ENCODE results near the gene ATP11A.

The ATP11A gene

GRCh38 chr13:112740502-112741131 is 50.8 kb downstream of the ATP11A start:
- TF ChIP-seq CTCF (conservative IDR thresholded peaks at IDR 0.05; ENCODE audit: low read depth, low read length): no peak
- DNase-seq (ENCODE audit: low read depth): no peak
- H3K4me3 ChIP-seq (ENCODE audit: low read length): no peak overlapping the region

DNA sequence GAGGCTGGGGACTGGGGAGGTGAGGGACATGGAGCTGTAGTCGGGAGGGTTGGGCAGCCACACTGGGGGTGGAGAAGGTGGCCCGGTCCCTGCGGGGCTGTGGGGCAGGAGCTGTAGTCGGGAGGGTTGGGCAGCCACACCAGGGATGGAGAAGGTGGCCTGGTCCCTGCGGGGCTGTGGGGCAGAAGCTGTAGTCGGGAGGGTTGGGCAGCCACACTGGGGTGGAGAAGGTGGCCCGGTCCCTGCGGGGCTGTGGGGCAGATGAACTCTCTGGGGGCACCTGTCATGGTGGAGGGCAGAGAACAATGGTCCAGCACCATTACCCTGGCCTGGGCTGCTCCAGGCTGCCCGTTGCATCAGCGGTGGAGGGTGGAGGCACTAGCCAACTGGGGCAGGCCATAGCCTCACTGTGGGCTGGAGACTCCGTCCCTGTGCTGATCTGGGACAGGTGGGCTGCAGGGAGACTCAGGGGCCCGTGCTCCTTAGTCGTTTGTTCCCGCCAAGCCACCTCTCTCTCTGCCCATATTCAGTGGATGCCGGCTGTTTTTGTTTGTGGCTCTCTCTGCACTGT is 51.4 kb downstream of the ATP11A start:
- DNase-seq (ENCODE audit: low read depth): no peak
- no peak overlapping the region for H3K4me3 ChIP-seq (ENCODE audit: low read length)
- TF ChIP-seq CTCF (conservative IDR thresholded peaks at IDR 0.05; ENCODE audit: low read depth, low read length): no peak

DNA sequence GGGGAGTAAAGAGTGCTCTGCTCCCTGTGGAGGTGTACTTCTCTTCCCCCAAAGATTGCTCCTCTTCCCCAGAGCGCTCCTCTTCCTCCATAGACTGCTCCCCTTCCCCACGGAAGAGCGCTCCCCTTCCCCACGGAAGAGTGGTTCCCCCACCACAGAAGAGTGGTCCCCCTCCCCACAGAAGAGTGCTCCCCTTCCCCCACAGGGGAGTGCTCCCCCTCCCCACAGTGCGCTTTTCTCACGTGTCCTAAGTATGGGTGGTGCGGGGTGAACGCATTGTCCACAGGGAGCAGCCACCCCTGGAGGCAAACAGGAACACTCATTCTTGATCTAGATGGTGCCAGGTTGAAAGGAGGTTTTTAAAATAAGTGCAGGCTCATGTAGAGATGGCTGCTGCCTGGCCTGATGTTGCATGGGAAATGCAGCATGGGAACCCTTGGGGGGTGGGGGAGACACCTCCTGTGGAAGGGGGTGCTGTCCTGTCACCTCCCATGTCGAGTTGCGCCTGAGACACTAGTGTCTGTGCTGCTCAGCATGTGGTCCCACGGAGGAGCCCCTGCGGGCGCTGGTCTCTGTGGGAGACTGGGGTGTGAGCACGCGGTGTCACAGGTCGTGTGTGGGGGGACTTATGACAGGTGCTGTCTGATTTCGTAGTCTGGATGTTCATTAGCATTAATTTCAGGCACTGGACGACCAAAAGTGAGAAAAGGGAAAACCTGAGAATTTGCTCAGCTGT is 52.2 kb downstream of the ATP11A start:
- no peak overlapping the region for H3K4me3 ChIP-seq (ENCODE audit: low read length)
- TF ChIP-seq CTCF (conservative IDR thresholded peaks at IDR 0.05; ENCODE audit: low read depth, low read length): no peak
- DNase-seq (ENCODE audit: low read depth): no peak

GRCh38 chr13:112742583-112742982 is 52.7 kb downstream of the ATP11A start:
- no peak for TF ChIP-seq CTCF (conservative IDR thresholded peaks at IDR 0.05; ENCODE audit: low read depth, low read length)
- no peak for DNase-seq (ENCODE audit: low read depth)

DNA sequence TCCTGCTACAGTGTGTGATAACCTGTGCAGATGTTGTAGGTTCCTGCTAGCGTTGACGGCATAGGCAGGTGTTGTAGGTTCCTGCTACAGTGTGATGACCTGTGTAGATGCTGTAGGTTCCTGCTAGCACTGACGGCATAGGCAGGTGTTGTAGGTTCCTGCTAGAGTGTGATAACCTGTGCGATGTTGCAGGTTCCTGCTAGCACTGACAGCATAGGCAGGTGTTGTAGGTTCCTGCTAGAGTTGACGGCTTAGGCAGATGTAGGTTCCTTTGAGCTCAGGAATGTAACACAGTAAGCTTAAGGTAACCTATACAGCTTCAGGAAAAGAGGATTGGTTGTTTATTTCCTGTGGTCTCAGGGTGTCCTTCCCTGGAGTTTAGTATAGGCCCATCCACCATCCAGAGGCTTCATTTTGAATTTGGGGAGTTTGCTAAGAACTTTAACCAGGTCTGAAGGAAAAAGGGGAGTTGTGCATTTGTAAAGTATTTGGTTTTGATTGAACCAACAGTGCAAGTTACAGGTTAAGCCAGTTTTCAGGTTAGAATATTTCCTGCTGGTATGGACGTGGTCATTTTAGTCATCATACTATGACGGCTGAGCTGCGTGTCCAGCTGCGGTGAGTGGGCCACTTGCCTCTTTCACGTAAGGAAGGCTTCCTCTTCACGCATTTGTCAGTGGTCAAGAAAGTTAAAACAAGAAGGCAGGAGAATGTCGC is 53.8 kb downstream of the ATP11A start:
- no peak for TF ChIP-seq CTCF (conservative IDR thresholded peaks at IDR 0.05; ENCODE audit: low read depth, low read length)
- no peak for DNase-seq (ENCODE audit: low read depth)
- H3K4me3 ChIP-seq (ENCODE audit: low read length): no peak overlapping the region

More at GRCh38 chr13:112742583-112742982, 52.7 kb downstream of the ATP11A start:
- no peak overlapping the region for H3K4me3 ChIP-seq (ENCODE audit: low read length)

DNA sequence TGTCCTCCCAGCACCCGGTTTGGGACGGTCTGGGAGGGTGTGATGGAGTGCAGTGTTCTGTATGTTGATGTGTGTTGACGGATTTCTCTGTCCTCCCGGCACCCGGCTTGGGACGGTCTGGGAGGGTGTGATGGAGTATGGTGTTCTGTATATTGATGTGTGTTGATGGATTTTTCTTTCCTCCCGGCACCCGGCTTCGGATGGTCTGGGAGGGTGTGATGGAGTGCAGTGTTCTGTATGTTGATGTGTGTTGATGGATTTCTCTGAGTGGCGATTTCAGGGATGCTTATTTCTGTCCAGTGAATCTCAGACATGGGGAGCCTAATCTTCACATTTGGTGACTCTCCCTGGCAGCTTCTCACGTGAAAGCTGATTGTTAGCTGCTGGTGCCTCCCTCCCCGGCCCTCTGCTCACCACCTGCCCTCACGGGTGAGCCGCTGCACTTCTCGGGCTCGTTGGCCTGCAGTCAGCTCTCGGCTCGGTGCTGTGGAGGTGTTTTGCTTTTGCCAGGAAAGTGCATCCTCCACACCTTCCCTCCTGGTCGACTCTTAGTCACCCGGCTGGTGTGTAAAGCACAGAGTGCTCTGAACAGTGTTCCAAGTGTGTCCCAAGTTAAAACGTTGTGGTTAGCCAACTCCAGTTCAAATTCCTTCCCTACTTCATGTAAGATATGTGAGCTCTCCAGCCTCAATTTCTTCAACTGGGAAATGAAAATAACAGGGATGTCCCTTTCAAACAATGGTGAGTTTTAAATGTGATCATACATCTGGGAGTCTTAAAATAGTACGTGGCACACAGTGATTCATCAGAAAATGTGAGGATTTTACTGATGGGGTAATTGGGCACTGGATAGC is 54.6 kb downstream of the ATP11A start:
- no peak for DNase-seq (ENCODE audit: low read depth)
- H3K4me3 ChIP-seq (ENCODE audit: low read length): no peak overlapping the region
- TF ChIP-seq CTCF (conservative IDR thresholded peaks at IDR 0.05; ENCODE audit: low read depth, low read length): no peak

Measured in retinal pigment epithelial cell (primary cell).